Activated B cell treated with CpG ODN at 0.5 μM for 24 hours (primary cell): ENCODE data around the gene LPP. TPM values are rescaled to one million over a fixed set of nuclear protein-coding genes. Genes with fewer than 3 reads are reported as not detected.

ENCODE experiments used
- ATAC-seq: fragments of 200-7000 bp; cut with Tn5 transposase; one replicate; pipeline ENCODE4 v1.10.0; 2021; ENCODE audit warnings: low read depth, mild to moderate bottlenecking, moderate library complexity
- CTCF ChIA-PET: fragments of 350-600 bp; sonication (Branson Sonifier 250); formaldehyde crosslinking; loops from one replicate; lab custom pipeline; 2021; ENCODE audit warnings: antibody characterized with exemption; lab: Charles Lee
- POLR2A ChIA-PET: fragments of 350-600 bp; sonication (Branson Sonifier 250); formaldehyde crosslinking; loops from one replicate; lab custom pipeline; 2021; ENCODE audit warnings: antibody characterized with exemption; lab: Charles Lee
- DNase-seq: peaks from one replicate; pipeline ENCODE4 v3.0.0; 2022
- H3K27ac Mint-ChIP-seq: one replicate; pipeline ENCODE4 v1.8.0; 2020; ENCODE audit warnings: mixed read lengths
- H3K27me3 Mint-ChIP-seq: one replicate; pipeline ENCODE4 v1.8.0; 2021; ENCODE audit warnings: mixed read lengths
- H3K36me3 Mint-ChIP-seq: one replicate; pipeline ENCODE4 v1.8.0; 2021; ENCODE audit warnings: low read depth, mixed read lengths
- H3K4me1 Mint-ChIP-seq: one replicate; pipeline ENCODE4 v1.8.0; 2021; ENCODE audit warnings: mixed read lengths
- H3K4me3 Mint-ChIP-seq: one replicate; pipeline ENCODE4 v1.8.0; 2020; ENCODE audit warnings: mild to moderate bottlenecking, mixed read lengths
- H3K9me3 Mint-ChIP-seq: one replicate; pipeline ENCODE4 v1.8.0; 2020; ENCODE audit warnings: mixed read lengths
- CTCF ChIP-seq: fragments of 200-600 bp; IDR thresholded peaks from one replicate; pipeline ENCODE4 v1.8.0; 2022; ENCODE audit warnings: antibody characterized with exemption, mild to moderate bottlenecking
- intact Hi-C: fragments of 100-400 bp; cut with micrococcal nuclease; formaldehyde crosslinking; loops from one replicate; pipeline ENCODE4 v1.15.1; 2024
- total RNA-seq: library from RNA; stranded (reverse); gene quantifications from 2 replicates; pipeline ENCODE4 v1.2.3, GENCODE V29; 2022

The LPP gene
- total RNA-seq, 1 donor from 2014 or later, result 60.1 TPM

GRCh38 chr3:188229177-188229576 is 75.2 kb downstream of the LPP start:
- intact Hi-C loops, result no loop called here
- no peak for TF ChIP-seq CTCF
- peaks cover 21% of the 10 kb centered on the region for H3K4me1 Mint-ChIP-seq
- ChIA-PET POLR2A (interaction anchor here (1.0 kb wide), 1 partner anchor 15 kb away, joined by 3 read pairs; no protein-coding TSS in a partner anchor), CTCF (no interaction called here)
- H3K27ac Mint-ChIP-seq, result no peak overlapping the region
- H3K9me3 Mint-ChIP-seq, result no peaks in the 10 kb centered on the region
- H3K36me3 Mint-ChIP-seq, result peaks cover 37% of the 10 kb centered on the region
- DNase-seq (no peak), ATAC-seq (no peak)
- H3K27me3 Mint-ChIP-seq, result no peaks in the 10 kb centered on the region
- no peak overlapping the region for H3K4me3 Mint-ChIP-seq

DNA sequence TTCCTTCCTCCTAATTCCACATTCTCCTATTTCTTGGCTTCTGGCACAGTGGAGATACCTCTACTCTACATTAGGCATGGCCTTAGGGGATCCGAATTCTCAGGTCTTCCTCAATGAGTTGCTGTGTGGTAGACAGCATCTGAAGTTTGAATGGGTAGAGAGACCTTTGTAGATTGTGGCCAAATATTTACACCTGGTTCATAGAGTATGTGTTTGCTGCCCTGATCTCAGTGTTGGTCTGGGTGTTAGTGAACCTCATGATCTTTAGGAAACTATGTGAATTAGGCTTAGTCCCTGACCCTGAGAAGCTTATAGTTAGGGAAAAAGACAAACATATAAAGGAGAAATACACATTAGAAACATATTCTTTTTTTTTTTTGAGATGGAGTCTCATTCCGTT is 75.8 kb downstream of the LPP start:
- intact Hi-C loops, result no loop called here
- ChIA-PET POLR2A (no interaction called here), CTCF (no interaction called here)
- no peak for TF ChIP-seq CTCF
- ATAC-seq (no peak), DNase-seq (no peak)
- no peak overlapping the region for H3K27ac Mint-ChIP-seq
- peaks cover 33% of the 10 kb centered on the region for H3K36me3 Mint-ChIP-seq
- H3K4me1 Mint-ChIP-seq, result peaks cover 26% of the 10 kb centered on the region
- H3K9me3 Mint-ChIP-seq, result no peaks in the 10 kb centered on the region
- H3K4me3 Mint-ChIP-seq, result no peak overlapping the region
- no peaks in the 10 kb centered on the region for H3K27me3 Mint-ChIP-seq

DNA sequence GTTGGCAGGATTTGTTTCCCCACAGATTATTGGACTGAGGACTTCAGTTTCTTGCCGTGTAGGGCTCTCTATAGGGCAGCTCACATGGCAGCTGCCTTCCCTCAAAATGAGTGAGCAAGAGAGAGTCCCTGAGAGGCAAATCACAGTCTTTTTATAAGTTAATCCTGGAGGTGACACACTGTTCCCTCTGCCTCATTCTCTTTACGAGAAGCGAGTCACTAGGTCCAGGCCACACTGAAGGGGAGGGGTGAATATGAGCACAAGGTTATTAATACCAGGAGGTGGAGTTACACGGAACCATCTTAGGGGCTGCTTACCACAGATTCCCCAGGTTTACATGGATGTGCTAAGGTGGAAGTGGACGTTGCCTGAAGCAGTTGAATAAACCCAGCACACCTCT is 77.0 kb downstream of the LPP start:
- no peak for TF ChIP-seq CTCF
- ChIA-PET CTCF (no interaction called here), POLR2A (interaction anchor here (0.7 kb wide), 1 partner anchor 54 kb away, joined by 3 read pairs; no protein-coding TSS in a partner anchor)
- intact Hi-C loops, result no loop called here
- peaks cover 26% of the 10 kb centered on the region for H3K36me3 Mint-ChIP-seq
- peaks cover 38% of the 10 kb centered on the region for H3K4me1 Mint-ChIP-seq
- H3K9me3 Mint-ChIP-seq, result no peaks in the 10 kb centered on the region
- no peak overlapping the region for H3K4me3 Mint-ChIP-seq
- no peaks in the 10 kb centered on the region for H3K27me3 Mint-ChIP-seq
- H3K27ac Mint-ChIP-seq, result no peak overlapping the region
- ATAC-seq (no peak), DNase-seq (no peak)

DNA sequence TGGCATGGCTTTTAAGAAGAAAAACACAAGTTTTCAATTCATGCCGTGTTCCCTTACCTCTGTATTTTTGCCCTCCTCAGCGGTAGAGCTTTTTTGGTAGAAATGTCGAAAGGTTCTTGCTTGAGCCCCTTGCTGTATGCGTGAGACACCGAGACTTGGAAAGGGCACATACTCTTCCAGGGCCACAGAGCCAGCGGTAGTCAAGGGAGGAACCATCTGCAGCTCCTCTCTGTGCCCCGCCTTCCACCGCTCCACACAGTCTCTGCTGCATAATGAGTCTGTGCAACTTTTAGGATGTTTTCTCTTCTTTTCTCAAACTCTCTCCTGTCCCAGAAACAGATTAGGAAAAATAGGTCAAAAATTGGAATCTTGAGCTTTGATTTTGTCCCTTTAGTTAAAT is 77.5 kb downstream of the LPP start:
- H3K36me3 Mint-ChIP-seq, result peaks cover 24% of the 10 kb centered on the region
- H3K9me3 Mint-ChIP-seq, result no peaks in the 10 kb centered on the region
- intact Hi-C loops, result no loop called here
- ATAC-seq, result no peak
- H3K27me3 Mint-ChIP-seq, result no peaks in the 10 kb centered on the region
- no peak for DNase-seq
- POLR2A ChIA-PET, result interaction anchor here (0.8 kb wide), 1 partner anchor 461 kb away, joined by 3 read pairs; no protein-coding TSS in a partner anchor
- peaks cover 43% of the 10 kb centered on the region for H3K4me1 Mint-ChIP-seq
- H3K4me3 Mint-ChIP-seq, result no peak overlapping the region
- no peak for TF ChIP-seq CTCF
- CTCF ChIA-PET, result no interaction called here
- H3K27ac Mint-ChIP-seq, result no peak overlapping the region

GRCh38 chr3:188232656-188233055 is 78.7 kb downstream of the LPP start:
- peaks cover 17% of the 10 kb centered on the region for H3K36me3 Mint-ChIP-seq
- no peak overlapping the region for H3K27ac Mint-ChIP-seq
- CTCF ChIA-PET, result no interaction called here

More at GRCh38 chr3:188232656-188233055, 78.7 kb downstream of the LPP start:
- Mint-ChIP-seq H3K27me3 (no peaks in the 10 kb centered on the region), H3K9me3 (no peaks in the 10 kb centered on the region), H3K4me3 (no peak overlapping the region), H3K4me1 (peaks cover 55% of the 10 kb centered on the region)
- intact Hi-C loops, result no loop called here
- ATAC-seq, result no peak
- no peak for DNase-seq
- no peak for TF ChIP-seq CTCF
- POLR2A ChIA-PET, result no interaction called here
